GM12873 (cell line): ENCODE measurements around the gene SLC15A4.

Experiments used
- TF ChIP-seq, protein P1 (sequence below): IDR thresholded peaks from 2 replicates; pipeline ENCODE4 v1.5.1; 2012; ENCODE audit warnings: low read depth, mild to moderate bottlenecking, moderate library complexity, low read length, control low read depth; ENCODE audit not compliant: insufficient read depth; ENCODE audit errors: missing control alignments

Gene SLC15A4

DNA sequence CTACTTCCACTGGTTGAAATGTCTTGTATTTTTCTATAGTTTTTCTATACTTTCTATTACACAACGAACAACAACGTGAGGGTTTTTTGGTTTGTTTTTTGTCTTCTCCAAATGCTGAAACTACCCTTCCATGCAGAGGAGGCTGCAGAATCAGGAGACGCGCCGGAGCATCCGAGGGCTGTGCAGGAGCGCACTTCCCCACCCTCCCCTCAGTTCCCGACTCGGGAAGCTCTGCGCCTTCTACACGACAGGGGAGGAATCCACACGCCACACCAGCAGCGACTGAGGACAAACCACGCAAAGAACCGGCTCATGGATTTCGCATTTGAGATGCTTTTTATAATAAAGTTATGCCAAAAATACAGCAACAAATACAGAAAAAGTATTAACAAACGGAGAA is 30.9 kb downstream of the SLC15A4 start:
- TF ChIP-seq, protein P1, sequence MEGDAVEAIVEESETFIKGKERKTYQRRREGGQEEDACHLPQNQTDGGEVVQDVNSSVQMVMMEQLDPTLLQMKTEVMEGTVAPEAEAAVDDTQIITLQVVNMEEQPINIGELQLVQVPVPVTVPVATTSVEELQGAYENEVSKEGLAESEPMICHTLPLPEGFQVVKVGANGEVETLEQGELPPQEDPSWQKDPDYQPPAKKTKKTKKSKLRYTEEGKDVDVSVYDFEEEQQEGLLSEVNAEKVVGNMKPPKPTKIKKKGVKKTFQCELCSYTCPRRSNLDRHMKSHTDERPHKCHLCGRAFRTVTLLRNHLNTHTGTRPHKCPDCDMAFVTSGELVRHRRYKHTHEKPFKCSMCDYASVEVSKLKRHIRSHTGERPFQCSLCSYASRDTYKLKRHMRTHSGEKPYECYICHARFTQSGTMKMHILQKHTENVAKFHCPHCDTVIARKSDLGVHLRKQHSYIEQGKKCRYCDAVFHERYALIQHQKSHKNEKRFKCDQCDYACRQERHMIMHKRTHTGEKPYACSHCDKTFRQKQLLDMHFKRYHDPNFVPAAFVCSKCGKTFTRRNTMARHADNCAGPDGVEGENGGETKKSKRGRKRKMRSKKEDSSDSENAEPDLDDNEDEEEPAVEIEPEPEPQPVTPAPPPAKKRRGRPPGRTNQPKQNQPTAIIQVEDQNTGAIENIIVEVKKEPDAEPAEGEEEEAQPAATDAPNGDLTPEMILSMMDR = no peak

DNA sequence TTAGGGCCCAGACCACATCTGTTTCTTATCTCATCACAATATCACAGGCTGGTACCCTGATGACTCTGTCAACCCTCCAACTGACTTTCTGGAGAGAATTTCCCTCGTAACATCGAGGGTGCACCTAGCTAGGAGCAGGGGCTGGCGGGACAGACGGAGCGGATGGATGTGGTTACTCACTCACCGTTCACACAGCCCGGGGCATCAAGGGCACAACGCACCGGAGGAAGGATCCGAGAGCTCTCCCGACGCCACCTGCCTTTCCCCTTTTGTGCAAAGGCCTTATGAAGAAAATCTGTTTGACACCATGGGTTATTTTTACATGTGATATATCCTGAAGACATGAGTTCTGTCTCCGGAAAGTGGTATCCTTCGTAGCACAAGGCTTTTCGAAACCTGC is 31.4 kb downstream of the SLC15A4 start:
- TF ChIP-seq, protein P1 = no peak

DNA sequence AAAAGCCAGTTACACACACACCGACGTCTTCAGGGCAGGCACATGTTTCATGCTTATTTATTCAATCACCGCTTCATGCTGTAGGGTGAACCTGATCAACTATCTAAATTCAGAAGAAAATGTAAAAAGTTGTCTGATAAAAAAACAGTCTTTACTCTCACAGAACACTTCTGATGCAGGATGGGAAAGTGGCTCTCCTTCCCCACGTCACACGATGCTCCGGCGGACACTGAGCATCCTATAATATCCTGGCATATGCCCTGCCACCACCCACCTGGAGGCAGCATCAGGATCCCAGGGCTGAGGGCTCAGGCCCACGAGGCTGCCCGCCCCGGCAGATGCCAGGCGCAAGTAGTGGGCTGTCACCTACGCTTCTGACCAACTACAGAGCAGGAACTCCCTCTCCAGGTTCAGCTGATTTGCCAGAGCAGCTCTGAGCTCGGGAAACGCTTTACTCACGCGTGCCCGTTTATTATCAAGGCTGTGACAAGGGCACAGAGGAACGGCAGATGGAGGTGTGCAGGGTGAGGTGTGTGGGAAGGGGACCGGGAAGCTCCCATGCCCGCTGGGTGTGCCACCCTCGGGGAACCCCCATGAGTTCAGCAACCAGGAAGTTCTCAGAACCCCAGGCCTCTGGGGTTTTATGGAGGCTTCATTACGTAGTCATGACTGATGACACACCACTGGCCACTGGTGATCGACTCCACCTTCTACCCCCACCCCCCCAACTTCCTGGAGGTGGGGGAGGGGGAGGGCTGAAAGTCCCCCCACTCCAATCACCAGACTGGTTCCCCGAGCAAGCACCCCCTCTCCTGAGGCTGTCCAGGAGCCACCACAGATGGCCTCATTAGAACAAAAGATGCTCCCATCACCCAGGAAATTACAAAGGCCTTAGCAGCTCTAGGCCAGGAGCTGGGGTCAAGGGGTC is 32.1 kb downstream of the SLC15A4 start:
- TF ChIP-seq, protein P1 = no peak

DNA sequence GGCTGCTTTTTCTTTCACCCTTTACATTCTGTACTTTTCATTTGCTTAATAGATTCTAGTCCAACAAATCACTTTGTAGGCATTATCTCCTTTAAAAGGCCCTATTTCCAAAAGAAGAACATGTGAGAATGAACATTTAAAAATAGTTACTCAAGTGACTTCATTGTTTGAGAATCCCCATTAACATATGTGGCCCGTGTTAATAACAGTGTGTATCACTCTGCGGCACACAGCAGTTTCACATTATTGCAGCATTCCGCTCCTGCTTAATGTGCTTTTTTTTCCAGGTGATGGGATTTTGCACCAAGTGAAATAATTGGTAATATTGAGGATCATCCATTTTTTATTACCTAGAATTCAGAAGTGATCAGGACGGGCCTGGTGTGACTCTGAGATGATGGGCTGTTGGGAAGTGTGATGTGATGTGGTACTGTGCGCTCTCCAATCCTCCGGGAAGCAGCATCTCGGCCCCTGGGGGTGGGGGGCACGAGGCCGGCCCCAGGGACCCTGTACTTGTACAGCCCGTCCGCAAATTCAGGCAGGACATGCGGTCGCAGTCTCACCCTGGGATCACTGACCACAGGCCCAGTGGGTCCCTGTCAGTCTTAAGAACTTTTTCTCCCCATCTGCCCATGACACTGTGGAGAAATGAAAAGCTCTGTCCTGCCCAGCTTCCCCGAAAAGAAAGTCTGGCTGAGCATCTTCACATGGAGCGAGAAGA is 32.9 kb downstream of the SLC15A4 start:
- TF ChIP-seq, protein P1 = no peak

DNA sequence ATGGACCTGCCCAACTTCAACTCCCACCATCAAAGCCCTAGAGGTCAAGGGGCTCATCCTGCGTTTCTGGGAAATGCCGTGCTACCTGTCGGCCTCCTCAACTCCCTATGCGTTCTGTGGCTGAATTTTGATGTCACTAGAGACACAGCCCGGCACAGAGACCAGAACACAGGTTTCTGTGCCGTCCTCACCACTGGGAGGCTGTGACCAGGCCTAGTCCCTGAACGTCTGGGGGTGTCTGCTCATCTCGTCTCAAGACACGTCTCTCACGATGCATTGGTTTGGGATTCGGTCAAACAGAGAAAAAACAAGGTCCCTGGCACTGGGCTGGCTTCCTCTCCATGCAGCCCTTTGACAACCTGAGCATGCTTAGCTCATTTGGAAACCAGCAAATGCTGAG is 33.5 kb downstream of the SLC15A4 start:
- TF ChIP-seq, protein P1 = no peak

DNA sequence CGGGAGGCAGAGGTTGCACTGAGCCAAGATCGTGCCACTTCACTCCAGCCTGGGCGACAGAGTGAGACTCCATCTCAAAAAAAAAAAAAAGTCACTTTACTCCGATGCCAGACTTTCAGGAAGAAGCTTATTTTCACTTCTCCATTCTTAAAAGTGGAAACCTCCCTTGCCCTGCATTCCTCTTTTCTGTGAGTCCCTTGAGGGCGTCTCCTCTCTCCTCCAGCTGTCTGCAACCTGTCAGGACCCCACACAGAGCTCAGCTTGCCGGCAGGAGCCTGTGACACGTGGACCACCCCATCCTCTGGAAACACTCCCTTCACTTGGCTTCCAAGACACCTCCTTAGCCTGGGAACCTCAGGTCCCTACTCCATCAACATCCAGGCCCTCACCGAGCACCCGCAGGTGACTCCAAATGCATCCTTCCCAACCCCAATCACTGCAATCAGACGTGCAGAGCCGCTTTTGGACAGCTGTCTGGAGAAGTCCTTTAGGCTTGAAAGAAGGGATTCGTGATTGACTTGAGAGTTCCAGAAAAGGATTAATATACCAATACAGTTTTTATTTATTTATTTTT is 34.3 kb downstream of the SLC15A4 start:
- TF ChIP-seq, protein P1 = no peak

DNA sequence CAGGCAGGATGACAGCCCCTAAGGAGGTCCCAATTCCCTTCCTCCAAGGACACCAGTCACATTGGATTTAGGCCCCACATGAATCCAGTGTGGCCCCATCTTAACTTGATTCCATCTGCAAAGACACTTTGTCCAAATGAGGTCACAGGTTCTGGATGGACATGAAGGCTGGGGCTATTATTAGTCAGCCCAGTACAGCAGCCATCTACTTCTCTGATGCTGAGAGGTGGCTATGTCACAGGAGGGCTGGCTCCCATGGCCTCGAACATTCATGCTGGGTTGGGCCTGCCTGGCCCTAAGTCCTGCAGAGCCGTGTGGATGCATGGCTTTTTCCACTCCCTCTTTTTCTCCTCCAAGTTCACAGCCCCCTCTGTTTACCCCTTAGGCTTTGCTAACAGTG is 35.9 kb downstream of the SLC15A4 start:
- TF ChIP-seq, protein P1 = no peak
